ENCODE results near the gene PRRG3.
"Not testable (repeated sequence)": the region's sequence is repeated elsewhere in the genome, so short reads cannot be mapped to it uniquely, and the experiment has no call there.

The PRRG3 gene

DNA sequence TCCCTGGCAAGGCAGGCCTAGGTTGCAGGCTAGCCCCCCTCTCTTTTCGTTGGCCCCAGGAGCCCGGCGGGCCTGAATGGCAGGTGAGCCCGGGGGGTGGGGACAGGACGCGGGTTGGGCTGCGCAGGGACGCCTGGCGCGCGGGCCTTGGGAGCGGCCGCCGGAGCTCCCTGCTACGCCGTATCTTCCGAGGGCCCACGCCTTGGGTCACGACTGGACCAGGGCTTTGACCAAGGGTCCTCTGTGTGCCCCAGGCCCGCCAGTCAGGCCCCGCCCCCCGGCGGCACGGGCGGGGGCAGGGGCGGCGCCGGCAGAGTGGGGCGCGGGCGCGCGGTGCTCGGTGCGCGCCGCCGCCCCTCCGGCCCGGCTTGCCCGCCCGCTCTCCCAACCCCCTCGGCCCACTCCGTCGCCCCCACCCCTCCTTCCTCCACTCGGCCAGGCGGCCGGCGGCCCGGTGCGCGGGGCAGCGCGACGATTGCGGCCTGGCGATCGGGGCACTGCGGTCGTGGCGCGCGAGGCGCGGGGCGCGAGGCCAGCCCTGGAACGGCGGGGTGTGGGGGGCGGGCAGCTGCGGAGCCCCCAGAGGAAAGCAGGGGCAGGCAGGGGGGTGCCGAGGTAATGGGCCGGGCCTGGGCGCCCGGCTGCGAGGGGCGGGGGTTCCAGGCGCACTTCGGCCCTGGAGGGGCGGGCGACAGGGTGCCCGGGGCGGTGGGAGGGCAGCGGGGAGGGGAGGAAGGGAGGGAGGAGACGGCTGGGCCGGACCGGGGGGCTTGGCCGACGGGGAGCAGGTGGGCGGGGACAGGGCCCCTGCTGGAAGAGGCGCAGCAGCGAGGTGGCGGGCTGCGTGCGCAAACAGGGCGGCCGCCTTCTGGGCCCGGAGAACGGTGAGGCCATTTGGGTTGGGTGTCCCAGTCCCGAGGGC lies at the start of gene PRRG3:
TSS of gene PRRG3 (plus strand) at position 798 of the 922 bp plus-strand sequence. CDS start 3,357 bp downstream, outside the sequence.
- no peak for DNase-seq (ENCODE audit: low read depth in 2 of 2)

DNA sequence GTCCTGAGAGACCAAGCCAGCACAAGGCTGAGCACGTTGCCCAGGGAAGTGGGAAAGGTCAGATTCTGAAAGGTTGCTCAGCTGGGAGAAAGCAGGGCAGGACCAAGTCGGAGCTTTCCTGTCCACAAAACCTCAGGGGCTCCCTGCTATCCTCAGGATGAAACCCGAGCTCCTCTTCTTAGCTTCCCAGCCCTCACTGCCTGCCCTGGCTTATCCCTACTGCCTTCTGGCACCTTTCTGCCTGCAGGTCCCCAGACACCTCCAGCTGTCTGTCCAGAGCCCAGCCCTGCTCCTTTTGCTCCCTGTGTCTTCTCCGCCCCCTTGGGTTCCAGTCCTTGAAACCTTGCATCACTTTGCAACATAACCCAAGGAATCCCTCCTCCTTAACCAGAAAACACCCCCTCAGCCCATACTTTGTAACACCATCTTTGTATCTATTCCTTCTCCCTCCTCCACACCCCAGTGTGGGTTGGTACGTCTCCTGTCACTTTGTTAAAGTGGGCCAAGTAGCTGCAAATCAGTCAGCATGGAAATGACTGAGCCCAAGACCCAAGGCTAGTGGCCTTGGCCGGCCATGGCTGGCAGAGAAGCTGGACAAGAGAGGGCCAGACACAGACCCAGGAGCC lies 20.0 kb upstream of the PRRG3 start:
- DNase-seq (ENCODE audit: low read depth in 2 of 2), result no peak

DNA sequence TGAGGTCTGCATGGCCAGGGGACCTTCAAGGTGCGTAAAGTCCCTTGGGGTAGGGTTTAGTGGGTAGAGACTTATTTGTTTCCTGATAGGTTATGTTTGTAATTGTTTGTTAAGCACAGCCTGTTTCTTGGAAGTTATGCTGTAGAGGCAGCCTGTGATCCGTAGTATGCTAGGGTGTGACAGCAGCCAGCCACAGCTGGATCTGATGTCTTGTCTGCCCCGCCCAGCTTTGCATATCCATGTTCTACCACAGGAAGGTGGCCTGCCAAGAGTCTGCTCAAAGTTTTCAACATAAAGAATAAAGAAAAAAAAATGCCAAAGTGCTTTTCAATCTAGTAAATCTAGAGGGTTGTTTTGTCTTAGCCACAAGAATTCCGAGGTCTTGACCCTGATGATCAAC lies 19.1 kb upstream of the PRRG3 start:
- no peak for DNase-seq (ENCODE audit: low read depth in 2 of 2)

DNA sequence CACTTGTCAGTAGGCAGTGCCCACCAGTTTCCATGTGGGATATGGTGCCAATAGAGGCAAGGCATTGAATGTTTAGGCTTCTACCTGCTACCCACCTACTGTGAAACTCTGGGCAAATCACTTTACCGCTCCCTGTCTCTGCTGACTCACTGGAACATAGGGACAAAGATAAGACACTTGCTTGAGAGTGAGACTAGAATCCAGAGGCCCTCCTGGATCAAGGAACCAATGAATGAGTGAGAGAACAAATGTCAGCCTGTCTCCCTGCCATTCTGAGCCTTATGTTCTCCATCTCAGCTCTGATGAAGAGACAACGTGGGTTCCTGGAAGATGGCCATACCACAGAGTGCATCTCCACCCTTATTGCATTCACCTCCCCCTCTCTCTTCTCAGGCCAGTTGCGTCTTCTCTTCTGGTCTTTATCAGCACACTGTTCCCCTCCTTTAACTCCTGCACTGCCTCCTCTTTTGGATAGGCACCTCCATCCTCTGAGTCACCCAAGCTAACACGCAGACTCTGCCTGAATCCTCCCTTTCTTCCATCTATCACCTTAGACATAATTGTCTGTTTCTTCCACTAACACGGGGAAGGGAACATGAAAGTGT lies 15.4 kb upstream of the PRRG3 start:
- no peak for DNase-seq (ENCODE audit: low read depth in 2 of 2)

DNA sequence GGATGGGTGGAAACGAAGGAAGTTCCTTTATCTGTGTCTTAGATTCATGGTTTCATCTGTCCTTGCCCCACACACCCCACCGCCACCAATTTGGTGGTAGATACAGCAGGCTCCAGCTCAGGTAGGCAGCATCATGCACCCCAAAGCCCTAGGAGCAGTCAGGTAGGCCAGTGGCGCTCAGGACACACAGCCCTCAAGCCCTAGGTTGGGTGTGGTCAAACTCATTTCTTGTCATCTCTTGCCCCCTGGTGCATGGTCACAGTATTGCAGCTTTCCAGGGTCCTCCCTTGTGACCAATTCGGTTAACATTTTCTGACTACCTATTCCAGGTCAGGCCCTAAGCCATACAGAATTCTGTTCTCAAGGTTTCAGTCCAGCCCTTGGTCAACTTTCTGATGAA lies 14.5 kb upstream of the PRRG3 start:
- DNase-seq (ENCODE audit: low read depth in 2 of 2), result peak; percentile 34 to 56

DNA sequence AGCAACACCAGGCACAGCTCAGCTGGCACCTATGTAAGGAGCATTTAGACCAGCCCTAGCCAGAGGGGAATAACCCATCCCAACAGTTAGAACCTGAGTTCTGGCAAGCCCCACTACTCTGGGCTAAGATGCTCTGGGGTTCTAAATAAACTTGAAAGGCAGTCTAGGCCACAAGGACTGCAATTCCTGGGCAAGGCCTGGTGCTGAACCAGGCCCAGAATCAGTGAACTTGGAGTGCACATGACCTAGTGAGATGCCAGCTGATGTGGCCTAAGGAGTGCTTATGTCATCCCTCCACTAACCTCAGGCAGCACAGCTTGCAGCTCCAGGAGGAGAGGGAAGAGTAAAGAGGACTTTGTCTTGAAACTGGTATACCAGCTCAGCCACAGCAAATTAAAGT lies 7.6 kb upstream of the PRRG3 start:
- no peak for DNase-seq (ENCODE audit: low read depth in 2 of 2)

DNA sequence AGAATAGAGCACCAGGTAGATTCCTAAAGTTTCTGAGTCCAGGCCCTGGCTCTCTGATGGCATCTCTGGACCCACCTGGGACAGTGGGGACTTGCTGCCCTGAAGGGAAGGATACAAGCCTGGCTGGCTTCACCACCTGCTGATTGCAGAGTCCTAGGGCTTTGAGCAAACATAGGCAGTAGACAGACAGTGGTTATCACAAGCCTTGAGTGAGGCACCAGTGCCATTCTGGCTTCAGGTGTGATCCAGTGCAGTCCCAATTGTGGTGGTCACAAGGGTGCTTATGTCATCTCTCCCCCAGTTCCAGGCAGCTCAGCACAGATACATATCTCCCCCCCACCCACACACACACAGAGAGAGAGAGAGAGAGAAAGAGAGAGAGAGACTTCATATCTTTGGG lies 6.6 kb upstream of the PRRG3 start:
- DNase-seq (ENCODE audit: low read depth in 2 of 2), result no peak

DNA sequence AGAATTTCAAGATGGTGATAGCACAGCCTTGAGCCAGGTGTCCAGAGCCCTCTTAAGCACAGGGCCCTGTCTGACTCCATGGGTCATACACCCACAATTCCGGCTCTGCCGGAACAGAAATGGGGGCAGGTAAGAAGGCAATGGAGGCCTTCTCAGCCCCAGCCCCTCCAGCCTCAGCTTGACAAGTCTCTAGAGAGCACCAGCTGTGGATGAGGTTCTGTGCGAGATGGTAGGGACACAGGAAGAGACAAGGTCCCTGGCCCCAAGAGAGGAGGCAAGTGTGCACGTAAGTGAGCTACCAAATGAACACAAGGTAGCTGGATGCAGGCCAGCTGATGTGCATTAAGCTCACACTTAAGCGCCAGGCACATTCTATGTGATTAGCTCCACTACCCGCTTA lies 2.4 kb upstream of the PRRG3 start:
- no peak for DNase-seq (ENCODE audit: low read depth in 2 of 2)

DNA sequence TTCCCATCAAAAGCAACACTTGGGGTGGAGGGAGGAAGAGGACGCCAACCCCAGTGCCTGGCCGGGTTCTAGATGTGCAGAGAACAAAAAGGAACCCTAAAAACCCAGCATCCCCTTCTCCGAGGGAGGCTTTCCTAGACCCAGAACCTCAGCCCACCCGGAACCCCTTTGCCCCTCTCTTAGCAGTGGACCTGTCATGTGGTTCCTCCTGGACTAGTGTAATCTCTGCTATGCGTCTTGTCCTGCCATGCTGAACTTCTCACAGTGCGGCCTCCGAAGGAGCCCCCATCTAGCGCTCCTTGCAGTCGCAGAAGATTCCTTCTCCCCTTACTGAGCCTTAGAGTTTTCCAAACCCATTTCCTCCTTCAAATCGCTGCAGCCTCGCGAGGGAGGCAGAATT lies 1.1 kb upstream of the PRRG3 start:
- DNase-seq (ENCODE audit: low read depth in 2 of 2), result no peak

DNA sequence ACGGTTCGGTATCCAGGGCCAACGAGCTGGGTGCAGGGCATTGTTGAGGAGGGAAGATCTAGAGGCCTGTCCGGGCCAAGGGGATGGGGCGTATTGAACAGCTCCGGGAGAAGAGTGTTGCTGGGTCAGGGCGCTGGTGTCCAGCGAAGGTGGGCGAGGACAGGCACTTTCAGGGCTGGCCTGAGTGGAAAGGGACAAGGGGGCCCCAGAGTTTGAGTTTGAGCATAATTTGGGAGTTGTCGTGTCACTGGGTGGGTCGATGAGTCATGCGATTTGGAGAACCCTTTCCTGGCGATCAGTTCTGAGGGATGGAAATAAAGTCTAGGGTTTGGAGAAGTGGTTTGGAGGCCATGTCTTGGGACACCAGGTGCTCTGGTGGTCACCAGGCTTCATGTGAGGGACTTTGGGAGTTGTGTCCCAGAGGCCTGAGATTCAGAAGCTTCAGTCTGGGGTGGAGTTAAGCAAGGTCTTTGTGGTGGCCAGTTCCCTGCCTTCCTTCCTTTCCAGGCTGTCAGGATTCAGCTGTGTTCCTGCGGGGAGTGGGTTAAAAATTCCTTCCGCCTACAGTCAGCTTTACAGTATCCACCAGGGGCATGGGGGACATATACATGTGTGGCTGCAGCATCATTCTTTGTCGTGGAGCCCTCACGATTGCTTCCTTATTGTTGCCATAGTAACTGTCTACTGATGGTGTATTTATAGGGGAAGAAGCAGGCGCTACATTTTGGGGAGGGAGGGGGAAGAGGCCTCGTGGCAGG lies 504 bp downstream of the PRRG3 start:
- no peak for DNase-seq (ENCODE audit: low read depth in 2 of 2)

DNA sequence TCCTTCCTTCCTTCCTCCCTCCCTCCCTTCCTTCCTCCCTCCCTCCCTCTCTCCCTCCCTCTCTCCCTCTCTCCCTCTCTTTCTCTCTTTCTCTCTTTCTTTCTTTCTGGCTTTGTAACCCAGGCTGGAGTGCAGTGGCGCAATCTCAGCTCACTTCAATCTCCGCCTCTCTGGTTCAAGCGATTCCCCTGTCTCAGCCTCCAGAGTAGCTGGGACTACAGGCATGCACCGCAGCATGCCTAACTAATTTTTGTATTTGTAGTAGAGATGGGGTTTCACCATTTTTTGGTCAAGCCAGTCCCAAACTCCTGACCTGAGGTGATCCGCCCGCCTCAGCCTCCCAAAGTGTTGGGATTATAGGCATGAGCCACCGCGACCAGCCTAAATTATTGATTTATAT lies 1.8 kb downstream of the PRRG3 start:
- not testable (repeated sequence) for DNase-seq (ENCODE audit: low read depth in 2 of 2)

DNA sequence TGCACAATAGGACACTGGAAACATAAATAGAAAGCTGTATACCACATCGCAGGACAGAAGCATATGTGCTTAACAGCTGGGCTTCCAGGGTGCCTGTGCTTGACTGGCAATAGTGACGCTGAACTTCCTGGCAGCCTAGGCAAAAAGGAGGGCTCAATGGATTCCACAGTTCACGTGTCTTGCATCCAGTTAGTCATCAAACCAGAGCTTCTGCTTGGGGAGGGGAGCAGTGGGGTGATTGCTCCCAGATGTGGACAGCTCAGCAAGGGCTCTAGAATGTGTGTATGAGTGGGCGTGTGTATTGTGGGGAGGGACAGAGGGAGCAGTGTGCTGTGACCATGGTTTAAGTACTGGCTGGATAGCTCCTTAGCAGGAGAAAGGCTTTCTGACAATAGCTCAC lies 2.3 kb downstream of the PRRG3 start:
- DNase-seq (ENCODE audit: low read depth in 2 of 2), result no peak

DNA sequence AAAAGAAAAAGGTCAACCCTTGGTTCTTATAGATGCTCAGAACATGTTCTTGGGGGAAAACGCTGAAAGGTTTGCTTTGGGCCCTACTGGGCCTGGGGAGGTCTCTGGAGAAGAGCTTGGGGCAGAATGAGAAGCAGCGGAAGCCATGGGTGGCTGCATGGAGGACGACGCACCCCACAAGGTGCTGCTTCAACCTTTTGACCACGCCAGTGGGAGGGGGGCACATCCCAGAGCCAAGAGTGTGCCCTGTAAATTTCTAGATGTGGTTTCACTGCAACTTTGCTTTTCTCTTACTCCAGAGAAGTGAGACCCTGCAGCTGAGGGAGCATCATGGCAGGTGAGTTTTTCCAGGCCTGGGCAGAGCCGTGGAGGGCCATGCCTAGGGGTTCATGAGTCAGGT lies 3.2 kb downstream of the PRRG3 start:
- no peak for DNase-seq (ENCODE audit: low read depth in 2 of 2)

DNA sequence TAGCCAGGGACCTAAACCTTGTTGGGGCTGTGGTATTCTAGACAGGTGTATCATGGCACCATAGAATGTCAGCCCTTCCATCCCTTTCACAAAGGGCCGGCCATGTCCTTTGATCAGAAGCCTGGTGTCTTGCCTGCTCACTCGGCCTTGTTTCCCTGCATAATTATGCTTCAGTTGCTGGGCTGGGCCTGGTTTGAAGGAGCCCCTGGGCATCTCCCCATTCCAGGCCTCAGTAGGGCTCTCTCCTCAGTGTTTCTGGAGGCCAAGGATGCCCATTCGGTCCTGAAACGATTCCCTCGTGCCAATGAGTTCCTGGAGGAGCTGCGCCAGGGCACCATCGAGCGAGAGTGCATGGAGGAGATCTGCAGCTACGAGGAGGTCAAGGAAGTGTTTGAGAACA lies 4.5 kb downstream of the PRRG3 start:
- DNase-seq (ENCODE audit: low read depth in 2 of 2), result no peak

DNA sequence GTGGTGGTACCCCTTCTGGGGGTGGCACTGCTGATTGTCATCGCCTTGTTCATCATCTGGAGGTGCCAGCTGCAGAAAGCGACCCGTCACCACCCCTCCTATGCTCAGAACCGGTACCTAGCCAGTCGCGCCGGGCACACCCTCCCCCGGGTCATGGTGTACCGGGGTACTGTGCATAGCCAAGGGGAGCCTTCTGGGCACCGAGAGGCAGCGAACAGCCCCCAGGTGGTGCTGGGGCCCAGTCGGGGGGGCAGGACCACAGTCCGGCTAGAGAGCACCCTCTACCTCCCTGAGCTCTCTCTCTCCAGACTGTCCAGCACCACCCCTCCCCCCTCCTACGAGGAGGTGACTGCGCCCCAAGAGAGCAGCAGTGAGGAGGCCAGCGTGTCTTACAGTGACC lies 5.3 kb downstream of the PRRG3 start:
- DNase-seq (ENCODE audit: low read depth in 2 of 2), result no peak

DNA sequence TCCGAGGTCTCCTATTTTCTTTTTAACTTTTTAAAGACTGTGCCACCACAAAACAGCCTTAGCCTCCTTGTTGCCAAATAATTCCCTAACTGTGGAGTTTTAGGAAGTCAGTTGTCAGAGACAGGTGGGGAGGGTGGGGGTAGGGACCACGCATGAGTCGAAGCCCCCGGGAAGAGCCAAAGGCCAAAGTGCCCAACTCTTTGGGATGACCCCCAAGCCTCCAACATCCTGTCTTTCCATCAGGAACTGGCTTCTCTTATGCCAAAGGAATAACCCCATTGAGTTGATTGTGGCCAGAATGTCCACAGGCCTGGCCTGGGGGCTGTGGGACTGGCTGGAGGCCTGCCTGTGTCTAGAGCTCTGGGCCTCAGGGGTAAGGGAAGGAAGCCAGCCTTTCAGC lies 5.8 kb downstream of the PRRG3 start:
- DNase-seq (ENCODE audit: low read depth in 2 of 2), result no peak

DNA sequence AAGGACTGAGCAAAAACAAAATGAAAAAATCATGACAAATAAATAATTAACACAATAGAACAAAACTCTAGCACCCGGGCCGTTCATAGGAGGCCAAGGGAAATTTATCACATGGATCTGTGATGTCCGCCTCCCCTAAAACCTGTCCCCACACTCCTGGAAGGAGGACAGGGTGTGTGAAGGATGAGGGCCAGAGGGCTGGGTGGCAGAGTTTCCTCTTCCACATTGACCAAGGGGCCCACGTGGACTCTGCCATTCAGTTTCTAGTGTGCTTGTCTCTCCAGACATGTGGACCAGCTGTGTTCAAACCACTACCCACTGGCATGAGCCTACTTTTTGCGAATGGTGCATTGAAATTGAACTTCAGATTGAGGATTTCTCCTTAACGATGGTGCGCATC lies 6.3 kb downstream of the PRRG3 start:
- no peak for DNase-seq (ENCODE audit: low read depth in 2 of 2)

DNA sequence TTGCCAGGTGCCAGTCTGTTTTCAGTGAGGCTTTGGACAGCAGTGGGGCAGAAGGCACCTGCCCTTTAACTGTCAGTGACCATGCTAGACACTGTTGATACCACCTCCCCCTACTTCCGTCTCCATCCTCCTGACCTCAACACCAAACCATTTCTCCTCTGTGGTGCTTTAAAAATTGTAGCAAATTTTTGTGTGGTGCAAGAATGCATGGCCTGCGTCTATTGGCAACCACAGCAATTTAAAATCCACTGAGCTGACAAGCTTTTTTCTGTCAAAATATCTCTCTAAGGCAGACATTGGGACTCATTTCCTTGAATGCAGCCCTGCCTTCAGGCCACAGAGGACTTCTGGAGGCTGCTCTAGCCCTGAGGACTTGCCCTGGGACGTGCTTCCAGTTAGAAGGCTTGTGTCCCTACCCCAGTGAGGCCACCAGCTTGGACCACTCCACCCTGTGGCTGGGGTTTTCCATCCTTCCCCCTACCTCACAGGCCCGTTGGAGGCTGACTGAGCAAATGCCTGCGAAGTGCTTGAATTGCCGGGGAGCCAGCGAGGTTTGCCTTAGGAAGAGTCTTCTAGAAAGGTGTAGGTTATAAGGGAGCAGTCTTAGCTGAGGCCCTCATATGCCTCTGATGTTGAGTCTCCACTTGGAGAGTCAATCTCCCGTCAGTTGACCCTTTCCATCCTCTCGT lies 6.9 kb downstream of the PRRG3 start:
- DNase-seq (ENCODE audit: low read depth in 2 of 2), result no peak

DNA sequence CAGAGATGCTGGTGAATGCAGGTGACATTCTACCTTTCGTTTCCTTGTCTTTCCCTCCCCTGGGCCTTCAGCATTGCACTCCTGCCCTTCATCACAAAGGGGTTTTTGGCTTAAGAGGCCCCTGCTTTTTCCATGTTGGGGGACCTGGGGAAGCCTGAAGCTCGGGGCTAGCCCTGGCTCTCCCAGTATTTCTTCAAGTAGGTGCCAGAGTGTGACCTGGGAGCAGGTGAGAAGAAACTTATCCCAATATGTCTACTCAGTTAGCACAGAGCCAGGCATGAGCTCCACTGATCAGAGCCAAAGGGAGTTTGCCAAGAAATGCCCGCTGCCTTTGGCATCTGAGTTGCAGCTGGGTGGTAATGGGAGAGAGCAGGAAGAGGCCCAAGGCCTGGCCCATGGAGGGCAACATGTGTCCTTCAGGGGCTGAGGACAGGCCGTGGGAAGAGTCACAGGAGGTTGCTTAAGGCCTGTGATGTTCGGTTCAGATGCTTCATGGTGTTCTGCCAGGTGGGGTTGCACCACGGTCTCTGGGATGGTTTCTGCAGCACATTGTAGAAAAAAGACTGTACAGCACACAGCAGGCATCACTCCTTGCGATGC lies 7.6 kb downstream of the PRRG3 start:
- no peak for DNase-seq (ENCODE audit: low read depth in 2 of 2)

DNA sequence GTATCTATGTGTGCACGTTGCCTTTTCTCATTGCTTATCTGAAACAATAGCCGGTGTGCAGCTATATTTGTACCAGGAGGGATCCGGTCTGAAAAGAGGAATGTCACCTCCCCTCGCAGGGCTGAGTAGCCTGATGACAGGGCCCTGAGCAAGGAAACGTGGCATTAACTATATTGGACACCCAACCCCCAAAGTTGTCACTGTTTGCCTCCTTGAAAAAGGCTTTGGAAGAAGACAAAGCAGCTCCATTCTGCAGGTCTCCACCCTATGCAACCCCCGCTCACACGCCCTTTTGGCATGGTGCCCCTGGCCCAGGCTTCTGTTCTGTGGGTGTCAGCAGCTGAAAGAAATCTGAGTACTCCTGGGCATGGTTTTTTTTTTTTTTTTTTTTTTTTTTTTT lies 8.2 kb downstream of the PRRG3 start:
- no peak for DNase-seq (ENCODE audit: low read depth in 2 of 2)

DNA sequence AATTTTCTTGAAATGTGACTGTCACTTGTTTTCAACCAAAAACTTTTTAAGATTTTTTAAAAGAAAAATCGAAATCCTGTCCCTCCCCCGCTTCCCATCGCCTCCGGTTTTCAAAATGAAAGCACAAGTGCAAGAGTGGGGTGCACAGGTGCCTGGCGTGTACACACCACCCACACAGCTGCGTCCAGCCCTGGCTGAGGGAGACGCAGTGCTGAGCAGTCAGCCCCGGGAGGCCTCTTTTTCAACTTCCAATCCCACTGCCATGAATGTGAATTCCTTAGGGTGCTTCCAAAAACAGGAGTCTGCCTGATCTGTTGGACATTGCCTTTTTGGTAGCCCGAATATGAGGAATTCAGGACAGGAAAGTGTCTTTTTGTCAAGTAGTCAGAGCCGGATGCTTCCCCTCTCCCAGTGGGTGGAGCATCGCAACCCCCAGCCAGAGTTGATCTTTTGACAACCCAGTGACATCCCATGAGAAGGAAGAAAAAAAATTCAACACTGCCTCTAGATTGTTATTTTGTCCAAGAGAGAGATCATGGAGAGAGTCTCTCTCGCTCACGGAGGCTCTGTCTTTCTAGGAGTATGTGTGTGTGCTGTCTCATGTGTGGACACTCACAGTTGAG lies 8.9 kb downstream of the PRRG3 start:
- DNase-seq (ENCODE audit: low read depth in 2 of 2), result no peak

Measured in stimulated activated CD4-positive, alpha-beta T cell treated with anti-CD3 and anti-CD28 coated beads, Interleukin-4, amount 100 ng/mL, for 48 hours (primary cell).